Panc1 (cell line): ENCODE measurements around the gene EML5. TPM values are rescaled to one million over a fixed set of nuclear protein-coding genes. Genes with fewer than 3 reads are reported as not detected.

Experiments used
- ATAC-seq: fragments of 200-7000 bp; cut with Tn5 transposase; 2 replicates; pipeline ENCODE4 v1.9.1; 2020; ENCODE audit warnings: mild to moderate bottlenecking, moderate library complexity
- BruUV-seq: library from RNA; stranded (reverse); fragments of 400-500 nt; replicated peaks from 2 replicates; lab custom pipeline; 2021; lab: Mats Ljungman, UMichigan
- CTCF ChIA-PET: fragments of 300-600 bp; sonication (Branson Sonifier 250); formaldehyde crosslinking; loops from one replicate; lab custom pipeline; 2022; ENCODE audit warnings: antibody characterized with exemption; lab: Charles Lee
- POLR2A ChIA-PET: fragments of 300-600 bp; sonication (Branson Sonifier 250); formaldehyde crosslinking; loops from one replicate; lab custom pipeline; 2022; ENCODE audit warnings: antibody characterized with exemption; lab: Charles Lee
- DNase-seq: peaks from one replicate; pipeline ENCODE4 v3.0.0-alpha.2; 2010; ENCODE audit warnings: low read depth, low spot score
- H3K27ac ChIP-seq: 2 replicates; pipeline ENCODE4 v1.5.1; 2011; ENCODE audit warnings: mild to moderate bottlenecking, low read length, inconsistent platforms
- H3K27me3 ChIP-seq: fragments of 200-500 bp; sonication (Bioruptor generic); 2 replicates; pipeline ENCODE4 v1.6.0; 2014; ENCODE audit warnings: low read length, inconsistent platforms; ENCODE audit not compliant: control insufficient read depth, insufficient read depth
- H3K36me3 ChIP-seq: fragments of 200-500 bp; sonication (Bioruptor generic); 2 replicates; pipeline ENCODE4 v1.5.1; 2014; ENCODE audit warnings: inconsistent platforms, mild to moderate bottlenecking, low read length, moderate library complexity; ENCODE audit not compliant: control insufficient read depth, insufficient read depth
- H3K4me1 ChIP-seq: 2 replicates; pipeline ENCODE4 v1.5.1; 2011; ENCODE audit warnings: inconsistent platforms, mild to moderate bottlenecking, low read length, moderate library complexity; ENCODE audit not compliant: control insufficient read depth, insufficient read depth
- H3K4me3 ChIP-seq, 2 experiments: 2 replicates each; pipeline ENCODE4 v1.5.1; 2011 to 2012; ENCODE audit warnings: low read depth in 2 of 2, low read length in 2 of 2, mild to moderate bottlenecking in 2 of 2, inconsistent platforms in 1 of 2, moderate library complexity in 1 of 2
- H3K9me3 ChIP-seq: fragments of 200-500 bp; sonication (Bioruptor generic); 2 replicates; pipeline ENCODE4 v1.5.1; 2014; ENCODE audit warnings: low read depth, mild to moderate bottlenecking, inconsistent platforms, low read length, moderate library complexity; ENCODE audit not compliant: control insufficient read depth, insufficient read depth
- POLR2AphosphoS5 ChIP-seq: IDR thresholded peaks from 2 replicates; pipeline ENCODE4 v1.6.1; 2012; ENCODE audit warnings: mild to moderate bottlenecking, low read depth, low read length, moderate library complexity
- SIN3A ChIP-seq: IDR thresholded peaks from 2 replicates; pipeline ENCODE4 v1.6.1; 2012; ENCODE audit warnings: low read depth, mild to moderate bottlenecking, low read length, moderate library complexity, borderline replicate concordance; ENCODE audit not compliant: insufficient read depth
- TCF7L2 ChIP-seq: IDR thresholded peaks from 2 replicates; pipeline ENCODE4 v1.6.1; 2011; ENCODE audit warnings: mild to moderate bottlenecking, low read depth, low read length, inconsistent platforms
- in situ Hi-C: cut with HindIII; loops from 2 replicates; pipeline ENCODE4 v1.10.0; 2016; ENCODE audit warnings: low sequenced_read_pairs, low pct_unique_long_range_greater_than_20kb
- intact Hi-C: fragments of 100-400 bp; cut with micrococcal nuclease; formaldehyde crosslinking; loops from one replicate; pipeline ENCODE4 v1.10.0; 2022; ENCODE audit not compliant: unreplicated experiment
- total RNA-seq: library from RNA; stranded (reverse); gene quantifications from one replicate; pipeline ENCODE4 v1.2.1, GENCODE V29; 2021; ENCODE audit not compliant: unreplicated experiment
- TF ChIP-seq, protein P1 (sequence below): fragments of 450-650 bp; IDR thresholded peaks from 2 replicates; pipeline ENCODE4 v1.5.1; 2017; ENCODE audit warnings: mild to moderate bottlenecking
- TF ChIP-seq, protein P2 (sequence below), 2 experiments: IDR thresholded peaks; 2 replicates each; pipeline ENCODE4 v1.6.1; 2011 to 2012; ENCODE audit warnings: low read depth in 2 of 2, control low read depth in 1 of 2, low read length in 1 of 2, mild to moderate bottlenecking in 1 of 2, moderate library complexity in 1 of 2; ENCODE audit not compliant: insufficient read depth in 1 of 2

EML5 gene
- total RNA-seq, 1 experiment from 2014 or later: 0.10 TPM

- ChIA-PET CTCF (no interaction called here), POLR2A (no interaction called here)
- no peak for DNase-seq
- TF ChIP-seq POLR2AphosphoS5 (no peak), TCF7L2 (no peak), SIN3A (no peak)
- TF ChIP-seq, protein P1, sequence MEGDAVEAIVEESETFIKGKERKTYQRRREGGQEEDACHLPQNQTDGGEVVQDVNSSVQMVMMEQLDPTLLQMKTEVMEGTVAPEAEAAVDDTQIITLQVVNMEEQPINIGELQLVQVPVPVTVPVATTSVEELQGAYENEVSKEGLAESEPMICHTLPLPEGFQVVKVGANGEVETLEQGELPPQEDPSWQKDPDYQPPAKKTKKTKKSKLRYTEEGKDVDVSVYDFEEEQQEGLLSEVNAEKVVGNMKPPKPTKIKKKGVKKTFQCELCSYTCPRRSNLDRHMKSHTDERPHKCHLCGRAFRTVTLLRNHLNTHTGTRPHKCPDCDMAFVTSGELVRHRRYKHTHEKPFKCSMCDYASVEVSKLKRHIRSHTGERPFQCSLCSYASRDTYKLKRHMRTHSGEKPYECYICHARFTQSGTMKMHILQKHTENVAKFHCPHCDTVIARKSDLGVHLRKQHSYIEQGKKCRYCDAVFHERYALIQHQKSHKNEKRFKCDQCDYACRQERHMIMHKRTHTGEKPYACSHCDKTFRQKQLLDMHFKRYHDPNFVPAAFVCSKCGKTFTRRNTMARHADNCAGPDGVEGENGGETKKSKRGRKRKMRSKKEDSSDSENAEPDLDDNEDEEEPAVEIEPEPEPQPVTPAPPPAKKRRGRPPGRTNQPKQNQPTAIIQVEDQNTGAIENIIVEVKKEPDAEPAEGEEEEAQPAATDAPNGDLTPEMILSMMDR: no peak
- TF ChIP-seq, protein P2, sequence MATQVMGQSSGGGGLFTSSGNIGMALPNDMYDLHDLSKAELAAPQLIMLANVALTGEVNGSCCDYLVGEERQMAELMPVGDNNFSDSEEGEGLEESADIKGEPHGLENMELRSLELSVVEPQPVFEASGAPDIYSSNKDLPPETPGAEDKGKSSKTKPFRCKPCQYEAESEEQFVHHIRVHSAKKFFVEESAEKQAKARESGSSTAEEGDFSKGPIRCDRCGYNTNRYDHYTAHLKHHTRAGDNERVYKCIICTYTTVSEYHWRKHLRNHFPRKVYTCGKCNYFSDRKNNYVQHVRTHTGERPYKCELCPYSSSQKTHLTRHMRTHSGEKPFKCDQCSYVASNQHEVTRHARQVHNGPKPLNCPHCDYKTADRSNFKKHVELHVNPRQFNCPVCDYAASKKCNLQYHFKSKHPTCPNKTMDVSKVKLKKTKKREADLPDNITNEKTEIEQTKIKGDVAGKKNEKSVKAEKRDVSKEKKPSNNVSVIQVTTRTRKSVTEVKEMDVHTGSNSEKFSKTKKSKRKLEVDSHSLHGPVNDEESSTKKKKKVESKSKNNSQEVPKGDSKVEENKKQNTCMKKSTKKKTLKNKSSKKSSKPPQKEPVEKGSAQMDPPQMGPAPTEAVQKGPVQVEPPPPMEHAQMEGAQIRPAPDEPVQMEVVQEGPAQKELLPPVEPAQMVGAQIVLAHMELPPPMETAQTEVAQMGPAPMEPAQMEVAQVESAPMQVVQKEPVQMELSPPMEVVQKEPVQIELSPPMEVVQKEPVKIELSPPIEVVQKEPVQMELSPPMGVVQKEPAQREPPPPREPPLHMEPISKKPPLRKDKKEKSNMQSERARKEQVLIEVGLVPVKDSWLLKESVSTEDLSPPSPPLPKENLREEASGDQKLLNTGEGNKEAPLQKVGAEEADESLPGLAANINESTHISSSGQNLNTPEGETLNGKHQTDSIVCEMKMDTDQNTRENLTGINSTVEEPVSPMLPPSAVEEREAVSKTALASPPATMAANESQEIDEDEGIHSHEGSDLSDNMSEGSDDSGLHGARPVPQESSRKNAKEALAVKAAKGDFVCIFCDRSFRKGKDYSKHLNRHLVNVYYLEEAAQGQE (IDR thresholded peaks at IDR 0.05; ENCODE audit: insufficient read depth in 1 of 2, low read depth in 2 of 2, low read length in 1 of 2): no peak
- BruUV-seq: no TSS peak
- no peaks in the 10 kb centered on the region for H3K9me3 ChIP-seq
- in situ Hi-C loops (no loop called here), intact Hi-C loops (no loop called here)
- no peaks in the 10 kb centered on the region for H3K36me3 ChIP-seq
- no peak overlapping the region for H3K27ac ChIP-seq
- ATAC-seq: no peak
- no peak overlapping the region for H3K4me3 ChIP-seq
- no peaks in the 10 kb centered on the region for H3K27me3 ChIP-seq
- H3K4me1 ChIP-seq: no peaks in the 10 kb centered on the region
Measured at GRCh38 chr14:88682495-88683114, 110.1 kb downstream of the EML5 start.

GRCh38 chr14:88681755-88682494 lies 110.8 kb downstream of the EML5 start:
- ChIA-PET CTCF (no interaction called here), POLR2A (no interaction called here)
- Histone ChIP-seq H3K27me3 (no peaks in the 10 kb centered on the region), H3K4me1 (no peaks in the 10 kb centered on the region), H3K27ac (no peak overlapping the region), H3K9me3 (no peaks in the 10 kb centered on the region), H3K4me3 (no peak overlapping the region), H3K36me3 (no peaks in the 10 kb centered on the region)
- no TSS peak for BruUV-seq
- intact Hi-C loops: no loop called here
- DNase-seq (no peak), ATAC-seq (no peak)
- in situ Hi-C loops: no loop called here
- TF ChIP-seq TCF7L2: no peak
- TF ChIP-seq SIN3A: no peak
- no peak for TF ChIP-seq POLR2AphosphoS5
- TF ChIP-seq, protein P2 (IDR thresholded peaks at IDR 0.05; ENCODE audit: insufficient read depth in 1 of 2, low read depth in 2 of 2, low read length in 1 of 2): no peak
- TF ChIP-seq, protein P1: no peak
